ENCODE data around the gene HAUS8.

The HAUS8 gene

GRCh38 chr19:17004386-17004785 is 70.9 kb downstream of the HAUS8 start:
- Histone ChIP-seq H3K4me1 (ENCODE audit: control insufficient read depth, insufficient read depth, low read length) (no peaks in the 10 kb centered on the region), H3K27me3 (ENCODE audit: control insufficient read depth, insufficient read depth, low read length) (no peaks in the 10 kb centered on the region), H3K9ac (ENCODE audit: low read depth, low read length) (no peak overlapping the region), H3K36me3 (ENCODE audit: insufficient read depth, low read length) (no peaks in the 10 kb centered on the region), H3K9me3 (replicated peaks; ENCODE audit: low read length) (no peaks in the 10 kb centered on the region), H3K4me3 (ENCODE audit: low read length) (no peak overlapping the region), H3K4me2 (ENCODE audit: low read length) (no peak overlapping the region)

GRCh38 chr19:17002455-17002854 is 72.8 kb downstream of the HAUS8 start:
- Histone ChIP-seq H3K4me3 (ENCODE audit: low read length) (no peak overlapping the region), H3K4me2 (ENCODE audit: low read length) (no peak overlapping the region), H3K27me3 (ENCODE audit: control insufficient read depth, insufficient read depth, low read length) (no peaks in the 10 kb centered on the region), H3K9me3 (replicated peaks; ENCODE audit: low read length) (no peaks in the 10 kb centered on the region), H3K4me1 (ENCODE audit: control insufficient read depth, insufficient read depth, low read length) (no peaks in the 10 kb centered on the region), H3K36me3 (ENCODE audit: insufficient read depth, low read length) (no peaks in the 10 kb centered on the region), H3K9ac (ENCODE audit: low read depth, low read length) (no peak overlapping the region)

- no peak overlapping the region for H3K4me2 ChIP-seq (ENCODE audit: low read length)
- no peaks in the 10 kb centered on the region for H3K27me3 ChIP-seq (ENCODE audit: control insufficient read depth, insufficient read depth, low read length)
- H3K4me3 ChIP-seq (ENCODE audit: low read length), result no peak overlapping the region
- no peak overlapping the region for H3K9ac ChIP-seq (ENCODE audit: low read depth, low read length)
- H3K4me1 ChIP-seq (ENCODE audit: control insufficient read depth, insufficient read depth, low read length), result no peaks in the 10 kb centered on the region
- H3K9me3 ChIP-seq (replicated peaks; ENCODE audit: low read length), result no peaks in the 10 kb centered on the region
- H3K36me3 ChIP-seq (ENCODE audit: insufficient read depth, low read length), result no peaks in the 10 kb centered on the region
These were observed 73.6 kb downstream of the HAUS8 start for GRCh38 chr19:17001603-17002183.
